ENCODE results near the gene CASP10. TPM values are rescaled to one million over a fixed set of nuclear protein-coding genes. Genes with fewer than 3 reads are reported as not detected.

Gene CASP10
- total RNA-seq, 3 donors from 2014 or later = 3.4 to 4.8 (median 4.4) TPM

DNA sequence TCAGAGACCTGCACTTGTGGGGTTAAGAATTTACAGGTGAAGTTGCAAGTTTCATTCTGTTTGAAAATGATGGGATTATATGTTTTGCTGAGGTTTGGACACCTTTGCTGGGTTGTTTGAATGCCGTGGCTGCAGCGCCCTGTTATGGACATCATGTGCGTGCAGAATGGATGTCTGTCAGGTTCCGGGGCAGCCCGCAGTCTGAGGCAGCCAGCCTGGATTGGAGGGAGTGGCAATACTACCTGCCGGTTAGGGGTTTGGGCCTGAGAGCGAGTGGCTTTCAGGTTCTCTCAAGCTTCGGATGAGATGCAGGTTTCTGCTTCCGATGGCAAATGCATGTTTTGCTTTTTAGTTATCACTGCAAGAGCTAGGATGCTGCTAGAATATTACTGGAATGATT lies 78.5 kb downstream of the CASP10 start:
- ATAC-seq = no peak
- peaks cover 10% of the 10 kb centered on the region for H3K36me3 Mint-ChIP-seq (ENCODE audit: insufficient read depth)
- peaks cover 88% of the 10 kb centered on the region for H3K4me1 Mint-ChIP-seq (ENCODE audit: low read depth)
- H3K4me3 Mint-ChIP-seq = peak overlapping the region; percentile 89
- peak; percentile 30 for DNase-seq
- H3K9me3 Mint-ChIP-seq = no peaks in the 10 kb centered on the region
- H3K27me3 Mint-ChIP-seq (ENCODE audit: low read depth) = no peaks in the 10 kb centered on the region

GRCh38 chr2:201261906-201262305 lies 79.0 kb downstream of the CASP10 start:
- H3K36me3 Mint-ChIP-seq (ENCODE audit: insufficient read depth) = peaks cover 12% of the 10 kb centered on the region
- no peaks in the 10 kb centered on the region for H3K9me3 Mint-ChIP-seq
- peaks cover 88% of the 10 kb centered on the region for H3K4me1 Mint-ChIP-seq (ENCODE audit: low read depth)
- H3K27me3 Mint-ChIP-seq (ENCODE audit: low read depth) = no peaks in the 10 kb centered on the region
- ATAC-seq = no peak
- DNase-seq = no peak
- peak overlapping the region; percentile 89 for H3K4me3 Mint-ChIP-seq

DNA sequence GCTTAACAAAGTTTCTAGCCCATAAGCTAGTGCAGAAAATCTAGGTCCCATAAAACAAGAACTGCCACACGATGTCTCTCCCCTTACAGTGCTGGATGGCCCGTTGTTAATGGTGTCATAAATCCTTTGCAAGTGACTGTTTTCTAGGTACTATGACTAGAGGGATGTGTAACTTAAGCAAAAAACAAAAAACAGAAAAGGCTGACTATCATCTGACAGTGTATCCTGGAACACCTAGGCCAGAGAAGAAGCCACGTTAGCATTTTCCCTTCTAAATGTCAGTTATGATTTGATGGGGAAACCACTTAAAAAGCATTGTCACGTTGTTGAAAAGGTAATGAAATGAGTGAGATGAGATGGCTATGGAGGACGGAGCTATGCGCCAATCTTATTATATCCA lies 79.8 kb downstream of the CASP10 start:
- Mint-ChIP-seq H3K4me3 (peak overlapping the region; percentile 79), H3K27me3 (ENCODE audit: low read depth) (no peaks in the 10 kb centered on the region), H3K9me3 (no peaks in the 10 kb centered on the region), H3K36me3 (ENCODE audit: insufficient read depth) (peaks cover 19% of the 10 kb centered on the region), H3K4me1 (ENCODE audit: low read depth) (peaks cover 87% of the 10 kb centered on the region)
- DNase-seq = no peak
- ATAC-seq = peak; percentile 50 to 56

DNA sequence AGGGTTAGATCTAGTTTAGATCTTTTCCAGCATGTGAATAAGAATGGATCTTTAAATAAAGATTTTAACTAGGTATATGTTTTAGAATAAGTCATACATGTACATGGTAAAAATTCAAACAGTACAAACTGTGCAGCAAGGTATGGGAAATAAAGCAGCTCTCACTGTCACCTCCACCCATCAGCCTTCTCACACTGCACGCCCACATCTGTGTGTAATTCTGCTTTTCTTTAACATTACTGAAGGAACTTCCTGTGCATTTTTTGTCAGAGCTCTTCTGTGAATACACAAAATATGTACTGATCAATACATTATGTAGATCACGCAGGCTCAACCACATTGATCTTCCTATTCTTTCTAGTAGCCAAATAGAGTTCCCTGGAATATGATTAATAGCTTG lies 80.8 kb downstream of the CASP10 start:
- ATAC-seq = peak in 1 of 2 donors; percentile 26
- Mint-ChIP-seq H3K4me3 (peak overlapping the region; percentile 79), H3K27me3 (ENCODE audit: low read depth) (no peaks in the 10 kb centered on the region), H3K9me3 (no peaks in the 10 kb centered on the region), H3K36me3 (ENCODE audit: insufficient read depth) (peaks cover 21% of the 10 kb centered on the region), H3K4me1 (ENCODE audit: low read depth) (peaks cover 83% of the 10 kb centered on the region)
- DNase-seq = no peak

DNA sequence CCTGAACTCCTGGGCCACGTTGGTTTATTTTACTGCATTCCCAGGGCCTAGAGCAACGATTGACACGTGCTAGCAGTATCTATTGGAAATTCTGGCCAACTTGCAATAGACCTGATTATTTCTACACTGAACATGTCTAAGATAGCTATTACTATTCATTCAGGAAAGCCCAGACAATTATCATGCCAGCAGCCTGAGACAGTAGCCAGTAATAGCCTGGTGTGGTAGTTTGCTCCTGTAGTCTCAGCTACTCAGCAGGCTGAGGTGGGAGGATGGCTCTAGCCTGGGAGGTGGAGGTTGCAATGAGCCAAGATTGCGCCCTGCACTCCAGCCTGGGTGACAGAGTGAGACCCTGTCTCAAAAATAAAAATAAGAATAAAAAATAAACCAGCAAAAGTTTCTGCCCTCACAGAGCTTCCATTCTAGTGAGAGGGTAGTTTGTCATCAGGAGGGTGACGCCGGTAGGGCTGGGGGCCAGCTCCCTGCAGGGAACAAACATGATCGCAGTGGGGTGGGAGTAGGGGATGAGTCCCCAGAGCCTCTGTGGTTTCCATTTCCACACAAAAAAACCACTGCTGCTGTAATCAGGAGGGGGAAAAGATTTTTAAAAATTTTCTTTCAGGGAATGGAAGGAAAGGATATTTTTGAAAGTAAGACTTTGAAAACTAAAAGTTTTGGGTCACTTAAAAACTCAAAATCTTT lies 81.7 kb downstream of the CASP10 start:
- H3K4me3 Mint-ChIP-seq = peak overlapping the region; percentile 79
- no peak for ATAC-seq
- peaks cover 29% of the 10 kb centered on the region for H3K36me3 Mint-ChIP-seq (ENCODE audit: insufficient read depth)
- H3K4me1 Mint-ChIP-seq (ENCODE audit: low read depth) = peaks cover 84% of the 10 kb centered on the region
- H3K27me3 Mint-ChIP-seq (ENCODE audit: low read depth) = no peaks in the 10 kb centered on the region
- no peak for DNase-seq
- no peaks in the 10 kb centered on the region for H3K9me3 Mint-ChIP-seq

DNA sequence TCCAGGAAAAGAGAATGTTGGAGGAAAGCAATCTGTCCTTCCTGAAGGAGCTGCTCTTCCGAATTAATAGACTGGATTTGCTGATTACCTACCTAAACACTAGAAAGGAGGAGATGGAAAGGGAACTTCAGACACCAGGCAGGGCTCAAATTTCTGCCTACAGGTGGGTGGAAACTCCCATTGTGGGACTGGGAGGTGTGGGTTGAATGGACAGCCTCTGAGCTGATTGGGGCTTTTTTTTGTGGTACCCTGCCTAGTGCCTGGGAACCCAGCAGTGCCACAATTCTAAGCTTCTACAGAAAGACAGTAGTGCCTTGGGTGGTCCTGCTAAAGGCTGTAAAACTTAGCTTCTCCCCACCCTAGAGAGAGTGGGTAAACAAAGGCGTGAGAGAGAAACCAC lies 83.7 kb downstream of the CASP10 start:
- no peaks in the 10 kb centered on the region for H3K9me3 Mint-ChIP-seq
- peaks cover 90% of the 10 kb centered on the region for H3K4me1 Mint-ChIP-seq (ENCODE audit: low read depth)
- H3K4me3 Mint-ChIP-seq = peak overlapping the region; percentile 54
- ATAC-seq = no peak
- H3K36me3 Mint-ChIP-seq (ENCODE audit: insufficient read depth) = peaks cover 38% of the 10 kb centered on the region
- no peak for DNase-seq
- no peaks in the 10 kb centered on the region for H3K27me3 Mint-ChIP-seq (ENCODE audit: low read depth)

DNA sequence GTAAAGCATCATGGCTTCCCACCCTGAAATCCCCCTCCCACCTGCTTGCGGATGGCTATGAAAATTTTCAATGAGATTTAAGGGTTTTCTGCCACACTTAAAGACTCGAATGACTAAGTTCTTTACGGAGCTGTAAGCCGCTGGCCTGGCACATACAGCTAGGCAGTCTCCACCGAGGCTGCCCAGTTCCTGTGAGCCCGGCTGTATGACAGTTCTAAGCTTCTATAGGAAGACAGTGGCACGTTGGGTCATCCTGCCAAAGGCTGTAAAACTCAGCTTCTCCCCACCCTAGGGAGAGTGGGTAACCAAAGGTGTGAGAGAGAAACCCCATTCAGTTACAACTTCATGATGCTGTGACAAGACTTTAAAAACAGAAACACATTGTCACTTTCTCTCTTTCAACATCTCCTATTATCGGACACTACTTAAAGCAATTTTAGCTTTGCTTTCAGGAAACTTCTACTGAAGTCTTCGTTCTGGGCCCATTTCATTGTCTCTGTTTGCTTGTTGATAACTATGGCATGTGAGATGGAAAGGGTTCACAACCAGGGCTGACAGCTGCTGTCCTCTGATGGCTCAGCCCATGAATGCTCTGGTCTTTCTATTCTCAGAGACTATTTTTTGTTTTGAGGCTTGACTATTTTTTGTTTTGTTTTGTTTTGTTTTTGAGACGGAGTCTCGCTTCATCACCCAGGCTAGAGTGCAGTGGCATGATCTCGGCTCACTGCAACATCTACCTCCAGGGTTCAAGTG lies 84.5 kb downstream of the CASP10 start:
- H3K4me1 Mint-ChIP-seq (ENCODE audit: low read depth) = peaks cover 94% of the 10 kb centered on the region
- H3K36me3 Mint-ChIP-seq (ENCODE audit: insufficient read depth) = peaks cover 45% of the 10 kb centered on the region
- DNase-seq = no peak

DNA sequence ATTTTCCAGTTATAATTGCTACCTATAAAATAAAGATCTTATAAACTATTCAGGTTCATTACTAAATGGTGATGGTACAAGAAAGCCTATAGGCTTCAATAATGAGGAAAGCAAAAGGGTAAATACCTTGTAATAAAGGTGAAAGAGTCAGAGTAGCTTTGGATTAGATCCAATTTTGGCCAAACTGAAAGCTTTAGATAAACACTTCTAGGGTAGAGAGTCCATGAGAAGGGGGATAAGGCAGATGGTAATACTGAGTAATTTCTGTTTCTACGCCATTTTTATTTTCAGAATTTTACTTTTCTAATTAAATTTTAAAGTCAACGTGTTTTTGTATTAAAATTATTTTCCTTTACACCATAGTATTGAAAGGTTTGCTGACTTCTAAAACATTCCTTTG lies 86.8 kb downstream of the CASP10 start:
- ATAC-seq (no peak), DNase-seq (no peak)
- no peaks in the 10 kb centered on the region for H3K27me3 Mint-ChIP-seq (ENCODE audit: low read depth)
- peaks cover 87% of the 10 kb centered on the region for H3K4me1 Mint-ChIP-seq (ENCODE audit: low read depth)
- no peaks in the 10 kb centered on the region for H3K9me3 Mint-ChIP-seq
- no peak overlapping the region for H3K4me3 Mint-ChIP-seq
- peaks cover 62% of the 10 kb centered on the region for H3K36me3 Mint-ChIP-seq (ENCODE audit: insufficient read depth)

More for the DNA sequence above, 84.5 kb downstream of the CASP10 start:
- Mint-ChIP-seq H3K9me3 (no peaks in the 10 kb centered on the region), H3K27me3 (ENCODE audit: low read depth) (no peaks in the 10 kb centered on the region), H3K4me3 (peak overlapping the region; percentile 27)
- ATAC-seq = peak; percentile 17 to 36

DNA sequence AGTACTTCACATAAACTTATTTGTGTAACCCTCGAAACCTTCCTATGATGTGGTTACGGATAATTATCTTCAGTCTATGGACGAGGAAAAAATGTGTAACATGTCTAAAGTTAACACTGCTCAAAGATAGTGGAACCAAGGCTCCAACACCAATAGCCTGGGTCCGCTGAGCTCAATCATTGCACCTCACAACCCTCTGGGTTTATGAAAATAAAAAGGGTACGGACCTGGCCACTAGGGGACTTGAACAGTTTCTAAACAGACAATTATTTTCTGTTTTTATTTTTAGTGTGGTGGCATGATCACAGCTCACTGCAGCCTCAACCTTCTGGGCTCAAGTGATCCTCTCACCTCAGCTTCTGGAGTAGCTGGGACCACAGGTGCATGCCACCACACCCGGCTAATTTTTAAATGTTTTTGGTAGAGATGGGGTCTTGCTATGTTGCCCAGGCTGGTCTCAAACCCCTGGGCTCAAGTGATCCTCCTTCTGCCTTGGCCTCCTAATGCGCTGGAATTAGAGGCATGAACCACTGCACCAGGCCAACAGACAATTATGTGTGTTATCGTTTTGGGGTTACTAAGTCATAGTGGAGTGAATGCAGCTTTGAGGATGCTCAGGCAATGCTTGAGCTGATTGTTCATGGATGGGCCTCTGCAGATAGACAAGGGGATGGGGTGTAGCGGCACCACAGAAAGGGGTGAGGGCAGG lies 87.5 kb downstream of the CASP10 start:
- H3K36me3 Mint-ChIP-seq (ENCODE audit: insufficient read depth) = peaks cover 66% of the 10 kb centered on the region
- no peak for ATAC-seq
- H3K9me3 Mint-ChIP-seq = no peaks in the 10 kb centered on the region

GRCh38 chr2:201271917-201272316 lies 89.0 kb downstream of the CASP10 start:
- Mint-ChIP-seq H3K27me3 (ENCODE audit: low read depth) (no peaks in the 10 kb centered on the region), H3K36me3 (ENCODE audit: insufficient read depth) (peaks cover 69% of the 10 kb centered on the region), H3K4me3 (peak overlapping the region; percentile 12), H3K4me1 (ENCODE audit: low read depth) (peaks cover 69% of the 10 kb centered on the region), H3K9me3 (no peaks in the 10 kb centered on the region)
- ATAC-seq = no peak
- DNase-seq = no peak

More for the DNA sequence above, 87.5 kb downstream of the CASP10 start:
- no peaks in the 10 kb centered on the region for H3K27me3 Mint-ChIP-seq (ENCODE audit: low read depth)
- H3K4me1 Mint-ChIP-seq (ENCODE audit: low read depth) = peaks cover 84% of the 10 kb centered on the region
- no peak for DNase-seq
- H3K4me3 Mint-ChIP-seq = no peak overlapping the region

- H3K36me3 Mint-ChIP-seq (ENCODE audit: insufficient read depth) = peaks cover 62% of the 10 kb centered on the region
- H3K9me3 Mint-ChIP-seq = no peaks in the 10 kb centered on the region
- ATAC-seq (peak; percentile 72 to 80), DNase-seq (no peak)
- H3K4me1 Mint-ChIP-seq (ENCODE audit: low read depth) = peaks cover 61% of the 10 kb centered on the region
- no peak overlapping the region for H3K4me3 Mint-ChIP-seq
- no peaks in the 10 kb centered on the region for H3K27me3 Mint-ChIP-seq (ENCODE audit: low read depth)
These were observed 90.5 kb downstream of the CASP10 start for GRCh38 chr2:201273330-201273983.

GRCh38 chr2:201275069-201275468 lies 92.1 kb downstream of the CASP10 start:
- H3K9me3 Mint-ChIP-seq = no peaks in the 10 kb centered on the region
- H3K4me1 Mint-ChIP-seq (ENCODE audit: low read depth) = peaks cover 56% of the 10 kb centered on the region
- DNase-seq (no peak), ATAC-seq (no peak)
- H3K4me3 Mint-ChIP-seq = no peak overlapping the region
- no peaks in the 10 kb centered on the region for H3K27me3 Mint-ChIP-seq (ENCODE audit: low read depth)
- peaks cover 62% of the 10 kb centered on the region for H3K36me3 Mint-ChIP-seq (ENCODE audit: insufficient read depth)

DNA sequence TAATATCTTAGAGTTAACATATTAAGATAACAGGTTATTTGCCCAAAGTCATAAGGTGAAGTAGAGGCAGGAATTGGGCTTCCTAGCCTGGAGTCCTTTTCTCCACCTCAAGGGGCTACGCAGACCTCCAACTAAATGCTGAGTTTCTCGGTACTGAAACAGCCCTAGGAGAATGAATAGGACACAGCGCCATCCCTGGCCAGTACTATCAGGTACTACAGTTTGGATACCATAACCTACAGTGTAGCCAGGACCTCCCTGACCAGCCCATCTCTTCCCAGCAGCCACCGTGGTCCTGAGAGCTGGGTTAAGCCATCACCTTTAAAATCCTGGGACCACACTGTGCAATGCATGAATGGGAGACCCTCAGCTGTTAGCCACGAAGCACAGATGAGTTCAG lies 93.0 kb downstream of the CASP10 start:
- no peak for DNase-seq
- H3K4me1 Mint-ChIP-seq (ENCODE audit: low read depth) = peaks cover 53% of the 10 kb centered on the region

DNA sequence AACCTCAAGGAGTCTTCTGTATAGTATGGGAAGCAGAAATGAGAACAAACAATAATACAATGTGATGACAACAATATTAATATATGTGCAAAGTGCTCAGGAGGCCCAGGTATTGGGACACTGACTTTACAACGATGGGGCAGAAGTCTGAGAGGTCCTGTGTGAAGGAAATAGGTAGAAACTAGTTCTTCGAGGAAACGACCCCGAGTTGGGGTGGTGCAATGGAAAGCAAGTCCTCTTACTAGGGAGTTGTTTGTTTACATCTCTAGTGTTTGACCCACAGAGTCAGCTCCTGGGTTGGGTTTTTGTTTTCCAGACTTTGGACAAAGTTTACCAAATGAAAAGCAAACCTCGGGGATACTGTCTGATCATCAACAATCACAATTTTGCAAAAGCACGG lies 93.6 kb downstream of the CASP10 start:
- no peaks in the 10 kb centered on the region for H3K27me3 Mint-ChIP-seq (ENCODE audit: low read depth)
- ATAC-seq (no peak), DNase-seq (no peak)
- H3K4me1 Mint-ChIP-seq (ENCODE audit: low read depth) = peaks cover 47% of the 10 kb centered on the region
- peaks cover 60% of the 10 kb centered on the region for H3K36me3 Mint-ChIP-seq (ENCODE audit: insufficient read depth)
- no peaks in the 10 kb centered on the region for H3K9me3 Mint-ChIP-seq
- no peak overlapping the region for H3K4me3 Mint-ChIP-seq

More for the DNA sequence above, 93.0 kb downstream of the CASP10 start:
- Mint-ChIP-seq H3K36me3 (ENCODE audit: insufficient read depth) (peaks cover 65% of the 10 kb centered on the region), H3K4me3 (no peak overlapping the region), H3K27me3 (ENCODE audit: low read depth) (no peaks in the 10 kb centered on the region), H3K9me3 (no peaks in the 10 kb centered on the region)
- ATAC-seq = no peak

All from activated T-cell treated with anti-CD3 and anti-CD28 coated beads, Interleukin-2, amount 50 U/mL, for 4 hours (primary cell).